ENCODE data around the gene ZBTB25. TPM values are rescaled to one million over a fixed set of nuclear protein-coding genes. Genes with fewer than 3 reads are reported as not detected.

ZBTB25 gene
- total RNA-seq, 1 donor from 2014 or later: 9.5 TPM

- Histone ChIP-seq H3K4me2 (ENCODE audit: low read length) (no peak overlapping the region), H3K4me3 (ENCODE audit: insufficient read depth, low read depth, low read length) (no peak overlapping the region), H2AFZ (ENCODE audit: low read depth, low read length) (no peak overlapping the region), H3K79me2 (ENCODE audit: insufficient read depth, low read length) (peaks cover 5% of the 10 kb centered on the region), H3K27ac (ENCODE audit: low read depth, low read length) (no peak overlapping the region), H3K9me3 (ENCODE audit: insufficient read depth, low read depth, low read length) (no peaks in the 10 kb centered on the region), H4K20me1 (ENCODE audit: insufficient read depth, low read length) (peaks cover 9% of the 10 kb centered on the region), H3K27me3 (ENCODE audit: insufficient read depth, low read length) (no peaks in the 10 kb centered on the region), H3K4me1 (ENCODE audit: insufficient read depth, low read length) (no peaks in the 10 kb centered on the region), H3K36me3 (ENCODE audit: insufficient read depth, low read length) (no peaks in the 10 kb centered on the region), H3K9ac (ENCODE audit: low read length) (no peak overlapping the region)
- H3K27me3 Mint-ChIP-seq (ENCODE audit: low read depth, unreplicated experiment): no peaks in the 10 kb centered on the region
- TF ChIP-seq CTCF (IDR thresholded peaks at IDR 0.05; ENCODE audit: insufficient read depth, low read depth, low read length): no peak
- no peak for TF ChIP-seq EZH2 (IDR thresholded peaks at IDR 0.05; ENCODE audit: insufficient read depth, low read length)
- no peak overlapping the region for H3K4me3 Mint-ChIP-seq (ENCODE audit: unreplicated experiment)
- no peak overlapping the region for H3K27ac Mint-ChIP-seq (ENCODE audit: unreplicated experiment)
- H3K9me3 Mint-ChIP-seq (ENCODE audit: unreplicated experiment): no peaks in the 10 kb centered on the region
- DNase-seq (ENCODE audit: low read depth) (no peak), FAIRE-seq (no peak)
- peaks cover 6% of the 10 kb centered on the region for H3K36me3 Mint-ChIP-seq (ENCODE audit: low read depth, unreplicated experiment)
- no peaks in the 10 kb centered on the region for H3K4me1 Mint-ChIP-seq (ENCODE audit: low read depth, unreplicated experiment)
Observed at GRCh38 chr14:64493455-64493854, 10.2 kb downstream of the ZBTB25 start.

GRCh38 chr14:64491637-64492036 lies 12.0 kb downstream of the ZBTB25 start:
- Histone ChIP-seq H3K4me2 (ENCODE audit: low read length) (no peak overlapping the region), H3K79me2 (ENCODE audit: insufficient read depth, low read length) (peaks cover 1% of the 10 kb centered on the region), H4K20me1 (ENCODE audit: insufficient read depth, low read length) (peaks cover 9% of the 10 kb centered on the region), H3K36me3 (ENCODE audit: insufficient read depth, low read length) (peaks cover 10% of the 10 kb centered on the region), H3K4me3 (ENCODE audit: insufficient read depth, low read depth, low read length) (no peak overlapping the region), H3K9me3 (ENCODE audit: insufficient read depth, low read depth, low read length) (no peaks in the 10 kb centered on the region), H3K4me1 (ENCODE audit: insufficient read depth, low read length) (no peaks in the 10 kb centered on the region), H2AFZ (ENCODE audit: low read depth, low read length) (no peak overlapping the region), H3K27me3 (ENCODE audit: insufficient read depth, low read length) (no peaks in the 10 kb centered on the region), H3K27ac (ENCODE audit: low read depth, low read length) (no peak overlapping the region), H3K9ac (ENCODE audit: low read length) (no peak overlapping the region)
- Mint-ChIP-seq H3K36me3 (ENCODE audit: low read depth, unreplicated experiment) (peaks cover 15% of the 10 kb centered on the region), H3K4me1 (ENCODE audit: low read depth, unreplicated experiment) (no peaks in the 10 kb centered on the region), H3K27me3 (ENCODE audit: low read depth, unreplicated experiment) (no peaks in the 10 kb centered on the region), H3K9me3 (ENCODE audit: unreplicated experiment) (no peaks in the 10 kb centered on the region), H3K4me3 (ENCODE audit: unreplicated experiment) (no peak overlapping the region), H3K27ac (ENCODE audit: unreplicated experiment) (no peak overlapping the region)
- FAIRE-seq: no peak
- no peak for DNase-seq (ENCODE audit: low read depth)
- TF ChIP-seq CTCF (IDR thresholded peaks at IDR 0.05; ENCODE audit: insufficient read depth, low read depth, low read length): no peak
- no peak for TF ChIP-seq EZH2 (IDR thresholded peaks at IDR 0.05; ENCODE audit: insufficient read depth, low read length)

GRCh38 chr14:64488590-64489099 lies 15.0 kb downstream of the ZBTB25 start:
- Mint-ChIP-seq H3K4me1 (ENCODE audit: low read depth, unreplicated experiment) (no peaks in the 10 kb centered on the region), H3K27me3 (ENCODE audit: low read depth, unreplicated experiment) (no peaks in the 10 kb centered on the region), H3K9me3 (ENCODE audit: unreplicated experiment) (no peaks in the 10 kb centered on the region), H3K4me3 (ENCODE audit: unreplicated experiment) (no peak overlapping the region), H3K27ac (ENCODE audit: unreplicated experiment) (no peak overlapping the region), H3K36me3 (ENCODE audit: low read depth, unreplicated experiment) (peaks cover 13% of the 10 kb centered on the region)
- no peaks in the 10 kb centered on the region for H3K27me3 ChIP-seq (ENCODE audit: insufficient read depth, low read length)
- no peaks in the 10 kb centered on the region for H3K4me1 ChIP-seq (ENCODE audit: insufficient read depth, low read length)
- TF ChIP-seq CTCF (IDR thresholded peaks at IDR 0.05; ENCODE audit: insufficient read depth, low read depth, low read length): no peak
- no peak overlapping the region for H2AFZ ChIP-seq (ENCODE audit: low read depth, low read length)
- no peaks in the 10 kb centered on the region for H3K79me2 ChIP-seq (ENCODE audit: insufficient read depth, low read length)
- no peaks in the 10 kb centered on the region for H3K9me3 ChIP-seq (ENCODE audit: insufficient read depth, low read depth, low read length)
- no peak for DNase-seq (ENCODE audit: low read depth)
- no peak overlapping the region for H3K9ac ChIP-seq (ENCODE audit: low read length)
- H3K27ac ChIP-seq (ENCODE audit: low read depth, low read length): no peak overlapping the region
- H3K4me3 ChIP-seq (ENCODE audit: insufficient read depth, low read depth, low read length): no peak overlapping the region
- no peak overlapping the region for H3K4me2 ChIP-seq (ENCODE audit: low read length)
- H3K36me3 ChIP-seq (ENCODE audit: insufficient read depth, low read length): peaks cover 12% of the 10 kb centered on the region
- peaks cover 9% of the 10 kb centered on the region for H4K20me1 ChIP-seq (ENCODE audit: insufficient read depth, low read length)
- FAIRE-seq: no peak

Measured in astrocyte (in vitro differentiated cells and primary cell).